ENCODE results near the gene TCF20. TPM values are rescaled to one million over a fixed set of nuclear protein-coding genes. Genes with fewer than 3 reads are reported as not detected.

TCF20 gene
- total and polyA plus RNA-seq, 4 donors = 1.0 to 15.8 (median 9.4) TPM

DNA sequence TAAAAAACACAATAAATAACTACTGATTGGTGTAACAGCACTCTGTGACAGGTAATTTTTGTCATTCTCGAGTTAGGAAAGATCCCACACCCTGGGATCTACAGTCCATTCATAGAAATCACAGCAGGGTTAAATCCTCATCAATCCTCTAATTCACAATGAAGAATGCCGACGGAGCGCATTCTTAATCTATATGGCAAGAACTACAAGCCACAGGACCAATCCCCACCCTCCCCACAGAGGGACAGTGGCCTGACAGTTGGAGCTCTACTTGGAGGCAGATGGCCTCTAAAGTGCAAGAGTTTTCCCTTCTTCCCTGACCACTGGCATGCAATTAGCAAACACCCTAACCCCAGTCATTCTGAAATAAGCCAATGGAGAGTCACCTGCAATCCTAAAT, 34.2 kb downstream of the TCF20 start:
- 96% methylated on average over 4 of the region's 4 CpGs for WGBS
- no peak overlapping the region for H3K9ac ChIP-seq (ENCODE audit: low read depth in 1 of 2, low read length in 2 of 2)

More for the DNA sequence above, 34.2 kb downstream of the TCF20 start:
- no peak overlapping the region for H3K27ac ChIP-seq (ENCODE audit: low read depth in 1 of 2, low read length in 2 of 2)
- TF ChIP-seq GABPA (IDR thresholded peaks at IDR 0.05 in 1 of 2, conservative IDR thresholded peaks at IDR 0.05 in 1 of 2) = no peak
- TF ChIP-seq RXRA (IDR thresholded peaks at IDR 0.05) = no peak
- no peak for TF ChIP-seq RAD21 (IDR thresholded peaks at IDR 0.05)
- TF ChIP-seq CTCF (IDR thresholded peaks at IDR 0.05; ENCODE audit: low read depth, low read length, missing input control) = no peak
- no peak for TF ChIP-seq FOXA1 (IDR thresholded peaks at IDR 0.05)
- no peak for TF ChIP-seq FOXA2 (IDR thresholded peaks at IDR 0.05)
- TF ChIP-seq EGR1 (IDR thresholded peaks at IDR 0.05; ENCODE audit: low read depth in 2 of 2) = no peak
- no peak for TF ChIP-seq REST (IDR thresholded peaks at IDR 0.05)
- no peak for TF ChIP-seq JUND (IDR thresholded peaks at IDR 0.05)
- no peak for TF ChIP-seq YY1 (IDR thresholded peaks at IDR 0.05)
- TF ChIP-seq SP1 (IDR thresholded peaks at IDR 0.05) = no peak
- TF ChIP-seq NR2F2 (IDR thresholded peaks at IDR 0.05) = no peak
- TF ChIP-seq, protein P1, sequence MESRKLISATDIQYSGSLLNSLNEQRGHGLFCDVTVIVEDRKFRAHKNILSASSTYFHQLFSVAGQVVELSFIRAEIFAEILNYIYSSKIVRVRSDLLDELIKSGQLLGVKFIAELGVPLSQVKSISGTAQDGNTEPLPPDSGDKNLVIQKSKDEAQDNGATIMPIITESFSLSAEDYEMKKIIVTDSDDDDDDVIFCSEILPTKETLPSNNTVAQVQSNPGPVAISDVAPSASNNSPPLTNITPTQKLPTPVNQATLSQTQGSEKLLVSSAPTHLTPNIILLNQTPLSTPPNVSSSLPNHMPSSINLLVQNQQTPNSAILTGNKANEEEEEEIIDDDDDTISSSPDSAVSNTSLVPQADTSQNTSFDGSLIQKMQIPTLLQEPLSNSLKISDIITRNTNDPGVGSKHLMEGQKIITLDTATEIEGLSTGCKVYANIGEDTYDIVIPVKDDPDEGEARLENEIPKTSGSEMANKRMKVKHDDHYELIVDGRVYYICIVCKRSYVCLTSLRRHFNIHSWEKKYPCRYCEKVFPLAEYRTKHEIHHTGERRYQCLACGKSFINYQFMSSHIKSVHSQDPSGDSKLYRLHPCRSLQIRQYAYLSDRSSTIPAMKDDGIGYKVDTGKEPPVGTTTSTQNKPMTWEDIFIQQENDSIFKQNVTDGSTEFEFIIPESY (IDR thresholded peaks at IDR 0.05) = no peak
- no peaks in the 10 kb centered on the region for H3K4me1 ChIP-seq (ENCODE audit: control insufficient read depth in 4 of 4, insufficient read depth in 4 of 4, low read length in 3 of 4)
- H3K27me3 ChIP-seq (ENCODE audit: control insufficient read depth in 4 of 4, insufficient read depth in 4 of 4, low read length in 3 of 4) = no peaks in the 10 kb centered on the region
- H3K4me3 ChIP-seq (ENCODE audit: low read depth in 1 of 3, low read length in 3 of 3) = no peak overlapping the region
- H3K36me3 ChIP-seq (ENCODE audit: control insufficient read depth in 4 of 4, insufficient read depth in 3 of 4, low read depth in 1 of 4, low read length in 3 of 4) = no peaks in the 10 kb centered on the region
- DNase-seq (ENCODE audit: low spot score) = no peak
- peaks cover 0 to 6% (median under 1%) of the 10 kb centered on the region in 4 donors for H3K9me3 ChIP-seq (ENCODE audit: control insufficient read depth in 4 of 4, low read length in 3 of 4)

All from liver (tissue), 9 donors.